ENCODE data around the gene ZNF428.

GRCh38 chr19:43622070-43622469, 2.6 kb upstream of the ZNF428 start:
- TF ChIP-seq CTCF (conservative IDR thresholded peaks at IDR 0.05 in 1 of 2, IDR thresholded peaks at IDR 0.05 in 1 of 2; ENCODE audit: extremely low read depth in 1 of 2, insufficient read depth in 1 of 2, low read depth in 1 of 2, low read length in 2 of 2), result no peak
- TF ChIP-seq EZH2 (IDR thresholded peaks at IDR 0.05; ENCODE audit: borderline replicate concordance, low read length), result no peak

Measured in mammary epithelial cell (primary cell).